Activated T-cell treated with anti-CD3 and anti-CD28 coated beads, Interleukin-2, amount 50 U/mL, for 24 hours (primary cell): Measurements from ENCODE around the gene SLC22A23.

ENCODE experiments used
- DNase-seq: peaks from one replicate; pipeline ENCODE4 v3.0.0-alpha.2; 2020
- H3K27ac Mint-ChIP-seq: 2 replicates; pipeline ENCODE4 v1.8.0; 2020; ENCODE audit warnings: mild to moderate bottlenecking, mixed read lengths
- H3K27me3 Mint-ChIP-seq: 2 replicates; pipeline ENCODE4 v1.8.0; 2020; ENCODE audit warnings: mixed read lengths
- H3K36me3 Mint-ChIP-seq: 2 replicates; pipeline ENCODE4 v1.8.0; 2020; ENCODE audit warnings: low read depth, mixed read lengths
- H3K4me1 Mint-ChIP-seq: 2 replicates; pipeline ENCODE4 v1.8.0; 2020; ENCODE audit warnings: low read depth, mixed read lengths
- H3K4me3 Mint-ChIP-seq: 2 replicates; pipeline ENCODE4 v1.8.0; 2020; ENCODE audit warnings: mild to moderate bottlenecking, moderate library complexity, mixed read lengths
- H3K9me3 Mint-ChIP-seq: 2 replicates; pipeline ENCODE4 v1.8.0; 2020; ENCODE audit warnings: mixed read lengths

The SLC22A23 gene

DNA sequence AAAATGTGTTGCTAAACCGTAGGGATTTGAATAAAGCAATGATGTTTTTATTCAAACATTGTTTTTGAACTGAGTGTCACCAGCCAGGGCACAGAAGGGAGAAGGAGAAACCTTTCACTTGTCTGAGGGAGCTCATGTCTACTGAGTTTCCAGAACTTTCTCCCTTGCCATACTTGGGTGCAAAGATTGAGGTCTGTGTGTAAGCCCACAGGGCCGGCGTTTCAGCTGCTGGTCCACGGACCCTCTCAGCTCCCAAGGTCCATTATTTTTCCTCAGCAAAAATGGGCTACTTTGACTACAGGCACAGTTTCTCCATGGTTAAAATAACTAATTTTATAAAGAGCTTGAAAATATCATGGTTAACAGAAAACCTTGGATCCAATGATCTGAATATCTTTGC lies 165.5 kb downstream of the SLC22A23 start:
- H3K27ac Mint-ChIP-seq, result no peak overlapping the region
- no peak for DNase-seq
- no peak overlapping the region for H3K4me3 Mint-ChIP-seq
- no peaks in the 10 kb centered on the region for H3K4me1 Mint-ChIP-seq
- no peaks in the 10 kb centered on the region for H3K9me3 Mint-ChIP-seq
- H3K36me3 Mint-ChIP-seq, result no peaks in the 10 kb centered on the region
- no peaks in the 10 kb centered on the region for H3K27me3 Mint-ChIP-seq

DNA sequence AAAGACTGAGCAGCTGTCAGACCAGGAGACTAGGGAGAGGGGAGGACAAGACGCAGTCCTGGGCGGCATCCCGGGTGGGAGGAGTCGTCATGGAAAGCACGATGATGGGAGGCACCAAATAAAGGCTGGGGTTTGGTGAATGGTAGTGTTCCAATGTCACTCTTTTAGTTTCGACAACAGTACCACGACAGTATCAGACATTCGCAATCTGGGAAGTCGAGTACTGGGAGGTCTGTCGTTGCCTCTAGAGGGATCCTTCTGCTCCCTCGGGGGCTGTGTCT lies 166.0 kb downstream of the SLC22A23 start:
- DNase-seq, result no peak
- H3K4me1 Mint-ChIP-seq, result no peaks in the 10 kb centered on the region
- no peak overlapping the region for H3K27ac Mint-ChIP-seq
- H3K9me3 Mint-ChIP-seq, result no peaks in the 10 kb centered on the region
- H3K36me3 Mint-ChIP-seq, result no peaks in the 10 kb centered on the region
- H3K4me3 Mint-ChIP-seq, result no peak overlapping the region
- no peaks in the 10 kb centered on the region for H3K27me3 Mint-ChIP-seq

GRCh38 chr6:3290149-3290930 lies 166.5 kb downstream of the SLC22A23 start:
- no peak for DNase-seq
- Mint-ChIP-seq H3K4me1 (no peaks in the 10 kb centered on the region), H3K36me3 (no peaks in the 10 kb centered on the region), H3K27me3 (no peaks in the 10 kb centered on the region), H3K9me3 (no peaks in the 10 kb centered on the region), H3K4me3 (no peak overlapping the region), H3K27ac (no peak overlapping the region)

DNA sequence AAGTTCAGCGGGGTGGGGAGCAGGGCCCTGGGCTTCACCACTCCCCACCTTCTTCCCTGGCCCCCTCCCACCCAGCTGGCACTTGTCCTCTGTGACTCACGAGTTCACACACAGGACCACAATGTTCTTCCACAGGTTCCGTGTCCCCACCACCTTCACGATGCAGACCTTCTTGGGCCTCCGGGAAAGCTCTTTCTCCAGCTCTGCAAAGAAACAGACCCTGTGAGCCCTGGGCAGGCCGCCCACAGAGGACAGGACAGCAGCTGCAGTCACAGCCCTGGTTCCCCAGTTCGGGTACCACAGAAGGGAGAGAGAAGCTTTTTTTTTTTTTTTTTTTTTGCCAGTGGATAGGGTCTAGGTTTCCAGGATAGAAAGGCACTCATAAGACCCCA lies 167.2 kb downstream of the SLC22A23 start:
- Mint-ChIP-seq H3K36me3 (no peaks in the 10 kb centered on the region), H3K27ac (no peak overlapping the region), H3K4me1 (no peaks in the 10 kb centered on the region), H3K4me3 (no peak overlapping the region), H3K9me3 (no peaks in the 10 kb centered on the region), H3K27me3 (no peaks in the 10 kb centered on the region)
- peak; percentile 12 for DNase-seq

DNA sequence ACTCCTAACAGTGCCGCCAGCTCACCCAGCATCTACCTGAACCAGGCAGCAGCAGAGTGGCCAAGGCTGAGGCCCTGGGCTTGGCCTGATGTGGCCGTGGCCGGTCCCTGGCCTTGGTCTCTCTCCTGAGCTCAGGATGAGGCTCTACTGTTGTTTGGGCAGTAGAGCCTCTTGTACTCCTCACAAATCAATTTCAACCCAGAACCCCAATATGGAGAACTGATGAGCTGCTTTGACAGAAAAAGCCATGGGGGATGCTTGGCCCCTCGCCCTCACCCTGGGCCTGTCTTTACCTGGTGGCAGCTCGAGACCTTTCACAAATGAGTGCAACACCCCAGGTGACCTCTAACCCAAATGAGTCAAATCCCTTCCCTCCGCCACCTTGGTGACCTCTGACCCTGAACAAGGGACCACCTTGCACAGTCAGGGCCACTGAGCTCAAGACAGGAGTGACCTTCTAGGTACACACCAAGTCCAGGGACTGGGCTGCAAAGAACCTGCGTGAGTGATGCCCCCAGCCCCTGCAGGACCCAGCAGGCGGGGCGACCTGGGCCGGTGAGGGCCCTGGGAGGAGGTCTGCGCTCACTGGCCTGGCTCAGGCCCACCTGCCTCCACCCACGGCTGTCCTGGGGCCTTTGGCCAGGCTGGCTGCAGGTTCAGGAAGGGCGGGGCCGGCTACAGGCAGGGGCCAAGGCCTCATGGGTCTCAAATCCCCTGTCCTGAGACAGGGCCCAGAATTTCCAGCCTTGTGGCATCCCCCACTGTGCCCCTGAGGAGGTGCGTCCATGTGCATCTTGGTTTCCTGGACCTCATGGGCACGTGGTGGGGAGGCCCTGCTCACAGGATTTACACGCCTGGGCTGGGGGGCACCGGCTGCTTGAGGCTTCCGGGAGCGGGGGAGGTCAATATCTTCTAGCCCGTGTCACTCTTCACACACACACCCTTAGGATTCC lies 167.9 kb downstream of the SLC22A23 start:
- no peaks in the 10 kb centered on the region for H3K4me1 Mint-ChIP-seq
- H3K4me3 Mint-ChIP-seq, result no peak overlapping the region

GRCh38 chr6:3287976-3288707 lies 168.7 kb downstream of the SLC22A23 start:
- H3K4me1 Mint-ChIP-seq, result no peaks in the 10 kb centered on the region
- H3K27ac Mint-ChIP-seq, result peak overlapping the region; percentile 55
- H3K36me3 Mint-ChIP-seq, result no peaks in the 10 kb centered on the region
- H3K27me3 Mint-ChIP-seq, result no peaks in the 10 kb centered on the region
- peak; percentile 14 for DNase-seq
- H3K4me3 Mint-ChIP-seq, result no peak overlapping the region
- no peaks in the 10 kb centered on the region for H3K9me3 Mint-ChIP-seq

More for the DNA sequence above, 167.9 kb downstream of the SLC22A23 start:
- H3K9me3 Mint-ChIP-seq, result no peaks in the 10 kb centered on the region
- H3K27me3 Mint-ChIP-seq, result no peaks in the 10 kb centered on the region
- H3K36me3 Mint-ChIP-seq, result no peaks in the 10 kb centered on the region
- no peak overlapping the region for H3K27ac Mint-ChIP-seq
- DNase-seq, result peak; percentile 25

- Mint-ChIP-seq H3K4me3 (no peak overlapping the region), H3K9me3 (no peaks in the 10 kb centered on the region), H3K4me1 (no peaks in the 10 kb centered on the region), H3K36me3 (peaks cover 6% of the 10 kb centered on the region), H3K27me3 (no peaks in the 10 kb centered on the region), H3K27ac (no peak overlapping the region)
- peak; percentile 7 for DNase-seq
These were observed 169.5 kb downstream of the SLC22A23 start for GRCh38 chr6:3287308-3287707.

- no peaks in the 10 kb centered on the region for H3K27me3 Mint-ChIP-seq
These were observed 170.1 kb downstream of the SLC22A23 start for GRCh38 chr6:3286641-3287171.

GRCh38 chr6:3285732-3286131 lies 171.1 kb downstream of the SLC22A23 start:
- Mint-ChIP-seq H3K4me3 (no peak overlapping the region), H3K27me3 (no peaks in the 10 kb centered on the region), H3K36me3 (peaks cover 14% of the 10 kb centered on the region), H3K4me1 (no peaks in the 10 kb centered on the region), H3K9me3 (no peaks in the 10 kb centered on the region), H3K27ac (no peak overlapping the region)
- no peak for DNase-seq

More at GRCh38 chr6:3286641-3287171, 170.1 kb downstream of the SLC22A23 start:
- Mint-ChIP-seq H3K27ac (no peak overlapping the region), H3K36me3 (peaks cover 8% of the 10 kb centered on the region), H3K9me3 (no peaks in the 10 kb centered on the region), H3K4me3 (no peak overlapping the region), H3K4me1 (no peaks in the 10 kb centered on the region)
- no peak for DNase-seq

DNA sequence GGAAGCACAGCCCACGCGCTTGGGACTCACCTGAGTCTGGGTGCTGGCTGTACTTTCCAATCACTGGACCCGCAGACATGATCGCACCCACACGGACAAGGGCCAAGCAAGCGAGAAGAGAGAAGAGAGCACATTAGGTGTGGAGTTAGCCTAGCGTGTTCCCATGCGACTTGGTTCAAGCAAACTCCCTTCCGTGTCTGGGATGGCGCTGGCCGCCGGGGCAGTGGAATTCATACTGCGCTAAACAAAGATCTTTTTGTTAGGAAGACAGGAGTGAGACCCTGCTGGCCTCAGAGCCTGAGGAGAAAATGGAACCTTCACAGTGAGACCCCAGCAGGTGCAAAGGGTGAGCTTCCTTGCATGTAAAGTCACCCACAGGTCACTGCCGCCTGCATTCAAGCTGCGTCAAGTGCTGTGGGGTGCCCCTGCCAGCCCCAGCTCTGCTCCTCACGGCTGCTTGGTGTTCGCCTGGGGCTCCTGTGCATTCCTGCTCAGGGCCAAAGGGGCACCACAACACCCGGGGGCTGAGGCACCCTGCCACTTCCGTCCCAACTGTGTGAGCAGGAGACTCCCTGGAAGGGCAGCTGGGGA lies 171.7 kb downstream of the SLC22A23 start:
- H3K27me3 Mint-ChIP-seq, result no peaks in the 10 kb centered on the region
- H3K9me3 Mint-ChIP-seq, result no peaks in the 10 kb centered on the region
- peaks cover 14% of the 10 kb centered on the region for H3K36me3 Mint-ChIP-seq
- no peak overlapping the region for H3K27ac Mint-ChIP-seq
- no peak for DNase-seq
- no peaks in the 10 kb centered on the region for H3K4me1 Mint-ChIP-seq
- no peak overlapping the region for H3K4me3 Mint-ChIP-seq

GRCh38 chr6:3284436-3284876 lies 172.4 kb downstream of the SLC22A23 start:
- DNase-seq, result no peak
- Mint-ChIP-seq H3K4me1 (peaks cover 3% of the 10 kb centered on the region), H3K27me3 (no peaks in the 10 kb centered on the region), H3K9me3 (no peaks in the 10 kb centered on the region), H3K36me3 (peaks cover 17% of the 10 kb centered on the region), H3K27ac (no peak overlapping the region), H3K4me3 (no peak overlapping the region)

- Mint-ChIP-seq H3K27me3 (no peaks in the 10 kb centered on the region), H3K27ac (no peak overlapping the region), H3K4me1 (peaks cover 3% of the 10 kb centered on the region), H3K36me3 (peaks cover 17% of the 10 kb centered on the region), H3K9me3 (no peaks in the 10 kb centered on the region), H3K4me3 (no peak overlapping the region)
- no peak for DNase-seq
These were observed 173.0 kb downstream of the SLC22A23 start for GRCh38 chr6:3283641-3284435.

DNA sequence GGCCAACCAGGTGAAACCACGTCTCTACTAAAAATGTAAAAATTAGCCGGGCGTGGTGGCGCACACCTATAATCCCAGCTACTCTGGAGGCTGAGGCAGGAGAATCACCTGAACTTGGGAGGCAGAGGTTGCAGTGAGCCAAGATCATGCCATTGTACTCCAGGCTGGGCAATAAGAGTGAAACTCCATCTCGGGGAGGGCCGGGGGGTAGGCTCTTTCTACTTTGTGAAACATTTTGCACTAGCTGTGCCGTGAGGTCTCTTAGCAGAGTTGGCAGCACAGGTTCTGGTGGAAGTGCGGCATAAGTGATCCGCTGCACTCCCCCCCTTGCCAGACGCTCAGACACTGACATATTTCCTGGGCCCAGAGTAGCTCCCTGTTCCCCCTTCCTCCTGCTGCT lies 173.6 kb downstream of the SLC22A23 start:
- H3K36me3 Mint-ChIP-seq, result peaks cover 17% of the 10 kb centered on the region
- no peak overlapping the region for H3K27ac Mint-ChIP-seq
- DNase-seq, result no peak
- no peak overlapping the region for H3K4me3 Mint-ChIP-seq
- H3K4me1 Mint-ChIP-seq, result peaks cover 3% of the 10 kb centered on the region
- H3K27me3 Mint-ChIP-seq, result no peaks in the 10 kb centered on the region
- H3K9me3 Mint-ChIP-seq, result no peaks in the 10 kb centered on the region
